DMS153 treated with DMSO at 0.1 percent for 48 hours (cell line): Measurements from ENCODE around the gene RBL1.
A peak's percentile ranks its signal among the peaks of the same experiment; 100 is the strongest.

Experiments used
- DNase-seq: peaks from one replicate; lab custom pipeline; 2025; ENCODE audit not compliant: unreplicated experiment; lab: John Stamatoyannopoulos, UW

Gene RBL1

GRCh38 chr20:36951979-36952738 is 143.6 kb downstream of the RBL1 start:
- DNase-seq, result no peak

GRCh38 chr20:36951198-36951978 is 144.4 kb downstream of the RBL1 start, which contains the start of gene SAMHD1:
TSS of gene SAMHD1 (minus strand) at chr20:36951708. CDS start at chr20:36951643, 65 bp downstream.
- peak; percentile 97 for DNase-seq

DNA sequence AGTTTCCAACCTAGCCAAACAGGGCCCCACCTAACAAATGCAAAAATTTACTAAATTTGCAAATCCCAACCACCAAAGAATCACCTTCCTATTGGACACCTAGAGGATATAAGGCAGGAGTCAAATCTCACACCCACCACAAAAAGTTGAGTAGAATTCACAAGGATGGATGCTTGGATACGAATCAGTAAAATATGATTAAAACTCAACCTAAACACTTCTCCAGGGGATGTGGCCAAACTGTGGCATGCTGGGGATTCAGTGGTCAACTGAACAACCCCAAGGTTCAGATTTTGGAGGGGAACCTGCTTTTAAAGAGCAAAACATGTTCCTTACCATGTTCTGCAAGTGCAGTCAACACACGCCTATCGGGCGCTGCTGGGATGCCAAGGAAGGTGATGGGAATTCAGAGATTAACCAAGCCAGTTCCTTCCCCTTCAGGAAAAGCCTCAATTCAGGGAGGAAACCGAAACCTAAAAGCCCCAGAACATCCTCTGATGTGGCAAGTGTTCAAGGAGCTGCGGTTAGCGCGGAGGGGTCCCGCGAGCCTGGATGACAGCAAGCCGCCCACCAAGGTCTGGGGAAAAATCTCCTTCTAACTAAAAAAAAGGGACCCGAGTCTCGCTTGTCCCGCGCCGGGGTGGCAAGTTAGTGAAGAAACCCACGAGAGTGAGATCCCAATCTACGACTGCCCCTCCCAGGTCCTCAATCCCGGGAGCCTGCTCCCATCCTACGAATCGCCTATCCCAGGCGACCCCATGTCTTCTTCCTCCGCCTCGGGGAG is 145.2 kb downstream of the RBL1 start:
- DNase-seq, result no peak
